Measurements from ENCODE around the gene H2AZ2. TPM values are rescaled to one million over a fixed set of nuclear protein-coding genes. Genes with fewer than 3 reads are reported as not detected.

H2AZ2 gene
- total RNA-seq, 1 experiment from 2014 or later, result 354 TPM

DNA sequence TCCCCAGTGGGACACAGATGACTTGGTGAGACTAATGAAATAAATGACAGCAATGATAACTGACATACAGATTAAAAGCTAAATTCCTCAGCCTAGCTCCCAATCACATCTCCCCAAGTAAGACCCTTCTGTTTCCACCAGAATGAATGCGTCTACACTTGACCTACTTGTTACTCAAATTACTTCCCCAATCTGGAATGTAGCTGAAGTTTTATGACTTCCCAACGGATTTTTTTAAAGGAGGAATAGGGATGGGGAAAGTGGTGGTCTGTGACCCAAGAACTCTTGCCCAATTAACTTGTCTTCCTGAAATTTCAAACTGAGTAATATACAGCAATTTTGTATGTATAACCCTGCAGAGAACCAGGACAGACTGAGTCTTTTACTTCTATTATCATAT lies 9.1 kb downstream of the H2AZ2 start:
- ChIA-PET CTCF (interaction anchor here (0.6 kb wide), 1 partner anchor 281 kb away, joined by 4 read pairs; no protein-coding TSS in a partner anchor), POLR2A (ENCODE audit: unreplicated experiment) (interaction anchor here (0.7 kb wide), 1 partner anchor 338 kb away, joined by 5 read pairs; no protein-coding TSS in a partner anchor)
- peaks cover 77% of the 10 kb centered on the region for H3K79me2 ChIP-seq (ENCODE audit: low read depth)
- no peak for DNase-seq
- H3K4me1 ChIP-seq (replicated peaks; ENCODE audit: insufficient read depth), result no peaks in the 10 kb centered on the region
- H3K9me2 ChIP-seq (ENCODE audit: insufficient read depth), result no peaks in the 10 kb centered on the region
- no peak overlapping the region for H3K4me2 ChIP-seq
- no peak overlapping the region for H3K4me3 ChIP-seq
- H3F3A ChIP-seq (ENCODE audit: insufficient read depth, low read depth), result no peaks in the 10 kb centered on the region
- peaks cover 44% of the 10 kb centered on the region for H3K36me3 ChIP-seq (ENCODE audit: low read depth)
- intact Hi-C loops (cut with micrococcal nuclease; ENCODE audit: unreplicated experiment), result no loop called here
- H3K27ac ChIP-seq, result no peak overlapping the region
- peaks cover 10% of the 10 kb centered on the region for H4K20me1 ChIP-seq (ENCODE audit: insufficient read depth)
- H3K9me3 ChIP-seq (ENCODE audit: insufficient read depth, low read depth), result no peaks in the 10 kb centered on the region
- no peaks in the 10 kb centered on the region for H3K27me3 ChIP-seq (ENCODE audit: insufficient read depth, low read depth)
- no peak overlapping the region for H2AFZ ChIP-seq
- TF ChIP-seq, protein P1, sequence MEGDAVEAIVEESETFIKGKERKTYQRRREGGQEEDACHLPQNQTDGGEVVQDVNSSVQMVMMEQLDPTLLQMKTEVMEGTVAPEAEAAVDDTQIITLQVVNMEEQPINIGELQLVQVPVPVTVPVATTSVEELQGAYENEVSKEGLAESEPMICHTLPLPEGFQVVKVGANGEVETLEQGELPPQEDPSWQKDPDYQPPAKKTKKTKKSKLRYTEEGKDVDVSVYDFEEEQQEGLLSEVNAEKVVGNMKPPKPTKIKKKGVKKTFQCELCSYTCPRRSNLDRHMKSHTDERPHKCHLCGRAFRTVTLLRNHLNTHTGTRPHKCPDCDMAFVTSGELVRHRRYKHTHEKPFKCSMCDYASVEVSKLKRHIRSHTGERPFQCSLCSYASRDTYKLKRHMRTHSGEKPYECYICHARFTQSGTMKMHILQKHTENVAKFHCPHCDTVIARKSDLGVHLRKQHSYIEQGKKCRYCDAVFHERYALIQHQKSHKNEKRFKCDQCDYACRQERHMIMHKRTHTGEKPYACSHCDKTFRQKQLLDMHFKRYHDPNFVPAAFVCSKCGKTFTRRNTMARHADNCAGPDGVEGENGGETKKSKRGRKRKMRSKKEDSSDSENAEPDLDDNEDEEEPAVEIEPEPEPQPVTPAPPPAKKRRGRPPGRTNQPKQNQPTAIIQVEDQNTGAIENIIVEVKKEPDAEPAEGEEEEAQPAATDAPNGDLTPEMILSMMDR (conservative IDR thresholded peaks at IDR 0.05), result no peak
- no peak for TF ChIP-seq EZH2 (IDR thresholded peaks at IDR 0.05; ENCODE audit: low read depth)
- BruUV-seq (replicated peaks), result no TSS peak

DNA sequence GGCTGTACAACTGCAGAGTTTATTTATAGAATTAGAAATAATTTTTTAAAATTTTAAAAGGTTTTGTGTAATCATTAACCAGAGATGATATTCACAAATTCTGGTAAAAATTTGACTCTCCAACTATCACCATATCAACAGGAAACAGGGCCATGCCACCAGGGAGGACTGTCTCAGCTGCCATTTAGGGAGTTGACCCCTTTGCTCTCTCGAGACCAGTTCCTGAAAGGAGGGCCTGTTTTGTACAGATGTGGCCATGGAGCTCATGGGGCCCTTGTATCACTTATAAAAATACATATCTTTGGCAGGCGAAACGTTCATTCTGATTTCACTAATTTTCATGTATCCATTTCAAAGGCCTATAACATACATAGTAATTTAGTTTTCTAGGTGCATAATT lies 20.3 kb downstream of the H2AZ2 start:
- Histone ChIP-seq H3K27me3 (ENCODE audit: insufficient read depth, low read depth) (no peaks in the 10 kb centered on the region), H3K9me2 (ENCODE audit: insufficient read depth) (no peaks in the 10 kb centered on the region), H2AFZ (no peak overlapping the region), H3K4me3 (no peak overlapping the region), H3K36me3 (ENCODE audit: low read depth) (peaks cover 25% of the 10 kb centered on the region), H3K9me3 (ENCODE audit: insufficient read depth, low read depth) (no peaks in the 10 kb centered on the region), H3K4me1 (replicated peaks; ENCODE audit: insufficient read depth) (no peaks in the 10 kb centered on the region), H3K27ac (no peak overlapping the region), H3K79me2 (ENCODE audit: low read depth) (no peaks in the 10 kb centered on the region), H3K4me2 (no peak overlapping the region), H3F3A (ENCODE audit: insufficient read depth, low read depth) (peaks cover 4% of the 10 kb centered on the region; the same call in 1 of the 2 replicates), H4K20me1 (ENCODE audit: insufficient read depth) (no peaks in the 10 kb centered on the region)
- no peak for DNase-seq
- POLR2A ChIA-PET (ENCODE audit: unreplicated experiment), result no interaction called here
- no TSS peak for BruUV-seq (replicated peaks)
- intact Hi-C loops (cut with micrococcal nuclease; ENCODE audit: unreplicated experiment), result no loop called here
- CTCF ChIA-PET, result no interaction called here
- no peak for TF ChIP-seq EZH2 (IDR thresholded peaks at IDR 0.05; ENCODE audit: low read depth)
- TF ChIP-seq, protein P1 (conservative IDR thresholded peaks at IDR 0.05), result no peak

DNA sequence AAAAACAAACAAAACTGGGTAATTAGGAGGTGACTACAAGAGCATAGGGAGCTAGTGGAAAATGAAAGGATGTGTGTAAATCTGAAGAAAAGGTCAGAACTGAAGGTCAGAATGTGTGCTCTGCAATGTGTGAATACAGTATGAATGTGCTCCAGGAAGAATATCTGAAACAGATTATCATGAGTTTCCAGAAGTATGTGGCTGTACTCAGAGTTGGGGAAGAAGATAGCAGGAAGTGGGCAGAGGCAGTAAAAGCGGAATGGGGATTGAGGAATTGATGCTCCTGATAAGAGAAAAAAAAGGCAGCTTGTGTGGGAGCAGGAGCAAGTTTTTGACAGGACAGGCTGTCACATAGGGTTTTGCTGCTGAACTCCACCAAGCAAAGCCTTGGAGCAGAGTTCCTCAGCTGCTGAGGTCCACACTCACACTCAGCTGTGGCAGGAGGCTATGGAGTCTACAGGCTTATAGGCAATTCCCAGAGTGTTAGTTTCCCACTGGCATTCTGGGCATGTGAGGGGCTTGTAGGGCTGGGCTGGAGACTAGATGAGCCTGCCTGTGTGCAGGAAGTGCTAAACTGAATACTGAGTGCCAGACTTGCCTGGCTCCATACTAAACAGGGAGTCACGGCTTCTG lies 22.9 kb downstream of the H2AZ2 start:
- H3K27me3 ChIP-seq (ENCODE audit: insufficient read depth, low read depth), result no peaks in the 10 kb centered on the region
- DNase-seq, result no peak
- H3K27ac ChIP-seq, result no peak overlapping the region
- H3F3A ChIP-seq (ENCODE audit: insufficient read depth, low read depth), result peaks cover 15% of the 10 kb centered on the region; the same call in 1 of the 2 replicates
- ChIA-PET CTCF (no interaction called here), POLR2A (ENCODE audit: unreplicated experiment) (interaction anchor here (0.7 kb wide), 2 partner anchors 21 to 662 kb away, joined by 3 to 7 read pairs; no protein-coding TSS in a partner anchor)
- peaks cover 21% of the 10 kb centered on the region for H3K36me3 ChIP-seq (ENCODE audit: low read depth)
- intact Hi-C loops (cut with micrococcal nuclease; ENCODE audit: unreplicated experiment), result no loop called here
- H2AFZ ChIP-seq, result no peak overlapping the region
- no peak overlapping the region for H3K4me2 ChIP-seq
- H3K9me2 ChIP-seq (ENCODE audit: insufficient read depth), result no peaks in the 10 kb centered on the region
- BruUV-seq (replicated peaks), result no TSS peak
- TF ChIP-seq EZH2 (IDR thresholded peaks at IDR 0.05; ENCODE audit: low read depth), result no peak
- TF ChIP-seq, protein P1 (conservative IDR thresholded peaks at IDR 0.05), result no peak
- no peaks in the 10 kb centered on the region for H3K79me2 ChIP-seq (ENCODE audit: low read depth)
- H4K20me1 ChIP-seq (ENCODE audit: insufficient read depth), result no peaks in the 10 kb centered on the region
- H3K9me3 ChIP-seq (ENCODE audit: insufficient read depth, low read depth), result no peaks in the 10 kb centered on the region
- H3K4me1 ChIP-seq (replicated peaks; ENCODE audit: insufficient read depth), result no peaks in the 10 kb centered on the region
- no peak overlapping the region for H3K4me3 ChIP-seq

All from PC-9 (cell line).